K562 (cell line): ENCODE data around the gene EPC2. TPM values are rescaled to one million over a fixed set of nuclear protein-coding genes. Genes with fewer than 3 reads are reported as not detected.

Experiments used
- ATAC-seq: fragments of 200-7000 bp; cut with Tn5 transposase; 3 replicates; pipeline ENCODE4 v1.9.1; 2020; ENCODE audit warnings: moderate library complexity
- BruUV-seq: library from RNA; stranded (reverse); fragments of 400-500 nt; replicated peaks from 2 replicates; lab custom pipeline; 2021; lab: Mats Ljungman, UMichigan
- CTCF ChIA-PET: fragments of 300-600 bp; formaldehyde crosslinking; extraction: SDS; loops from one replicate; lab custom pipeline; 2021; ENCODE audit warnings: low intra/inter-chr PET ratio; lab: Yijun Ruan, JAX
- POLR2A ChIA-PET: fragments of 300-600, 350-650 bp; sonication (Branson Sonifier 250); formaldehyde crosslinking; extraction: SDS; loops from one replicate; lab custom pipeline; 2021; ENCODE audit warnings: antibody characterized with exemption, inconsistent platforms; lab: Yijun Ruan, JAX
- DNase-seq, 4 experiments: peaks; one replicate each; pipeline versions ENCODE4 v3.0.0 to v3.0.0-alpha.2; 2011 to 2018; ENCODE audit warnings: low spot score in 3 of 4, mixed read lengths in 3 of 4; ENCODE audit errors: extremely low read depth in 1 of 4
- FAIRE-seq: peaks from 2 replicates; lab custom pipeline; 2011; peaks lifted over from hg19 to GRCh38; lab: Jason Lieb, UNC
- H2AFZ ChIP-seq: 2 replicates; pipeline ENCODE4 v1.6.0; 2011; ENCODE audit warnings: low read depth, low read length, control low read depth, inconsistent platforms
- H3K27ac ChIP-seq: fragments of 200-600 bp; 3 replicates; pipeline ENCODE4 v1.8.0; 2011; ENCODE audit warnings: low read depth, mild to moderate bottlenecking, control low read depth, inconsistent platforms, low read length, moderate library complexity, mixed read lengths; ENCODE audit errors: extremely low read depth
- H3K27me3 ChIP-seq, 2 experiments: fragments of 300-600 bp in 1 of 2; 2 replicates in 1 of 2; 3 replicates in 1 of 2; pipeline versions ENCODE4 v1.6.0 to v1.8.0; 2011; ENCODE audit warnings: inconsistent platforms in 2 of 2, low read length in 2 of 2, mild to moderate bottlenecking in 1 of 2, mixed read lengths in 1 of 2, moderate library complexity in 1 of 2; ENCODE audit not compliant: control insufficient read depth in 2 of 2, insufficient read depth in 2 of 2
- H3K36me3 ChIP-seq: fragments of 300-600 bp; 3 replicates; pipeline ENCODE4 v1.8.0; 2011; ENCODE audit warnings: mild to moderate bottlenecking, low read length, inconsistent platforms; ENCODE audit not compliant: control insufficient read depth, insufficient read depth
- H3K4me1 ChIP-seq, 2 experiments: fragments of 200-600 bp in 1 of 2; replicated peaks in 1 of 2; 2 replicates in 1 of 2; 3 replicates in 1 of 2; pipeline versions ENCODE4 v1.5.1 to v1.8.0; 2011; ENCODE audit warnings: inconsistent platforms in 2 of 2, low read length in 2 of 2, mild to moderate bottlenecking in 1 of 2, mixed read lengths in 1 of 2, moderate library complexity in 1 of 2; ENCODE audit not compliant: control insufficient read depth in 2 of 2, insufficient read depth in 2 of 2
- H3K4me2 ChIP-seq: 2 replicates; pipeline ENCODE4 v1.6.1; 2011; ENCODE audit warnings: low read length, control low read depth, inconsistent platforms, mixed read lengths; ENCODE audit not compliant: insufficient read depth
- H3K4me3 ChIP-seq: fragments of 200-600 bp; sonication (generic), shearing (Covaris generic); 2 replicates; pipeline ENCODE4 v1.5.1; 2016; ENCODE audit warnings: control low read depth, inconsistent platforms
- H3K79me2 ChIP-seq: fragments of 200-600 bp; 3 replicates; pipeline ENCODE4 v1.8.0; 2011; ENCODE audit warnings: low read length, inconsistent platforms; ENCODE audit not compliant: control insufficient read depth, insufficient read depth
- H3K9ac ChIP-seq, 2 experiments: 2 replicates each; pipeline versions ENCODE4 v1.6.0 to v1.6.1; 2011; ENCODE audit warnings: low read depth in 2 of 2, low read length in 2 of 2, control low read depth in 1 of 2, inconsistent platforms in 1 of 2, mild to moderate bottlenecking in 1 of 2, mixed read lengths in 1 of 2; ENCODE audit not compliant: insufficient read depth in 1 of 2
- H3K9me1 ChIP-seq: one replicate; pipeline ENCODE4 v1.6.0; 2011; ENCODE audit warnings: inconsistent platforms, mild to moderate bottlenecking, low read length, moderate library complexity; ENCODE audit not compliant: control insufficient read depth, insufficient read depth
- H3K9me3 ChIP-seq: replicated peaks from 2 replicates; pipeline ENCODE4 v1.5.1; 2011; ENCODE audit warnings: low read depth, low read length, inconsistent platforms; ENCODE audit not compliant: control insufficient read depth, insufficient read depth
- H4K20me1 ChIP-seq: replicated peaks from 2 replicates; pipeline ENCODE4 v1.6.1; 2011; ENCODE audit warnings: low read length, inconsistent platforms, mixed read lengths; ENCODE audit not compliant: control insufficient read depth, insufficient read depth
- CREM ChIP-seq: IDR thresholded peaks from 2 replicates; pipeline ENCODE4 v1.6.1; 2014; ENCODE audit warnings: antibody characterized with exemption, low read depth
- CTCF ChIP-seq, 3 experiments: IDR thresholded peaks in 2 of 3; conservative IDR thresholded peaks in 1 of 3; 2 replicates each; pipeline ENCODE4 v1.5.1; 2011 to 2012; ENCODE audit warnings: low read length in 3 of 3, mild to moderate bottlenecking in 3 of 3, control low read depth in 2 of 3, improper control_type of control experiment in 1 of 3, inconsistent platforms in 1 of 3, low read depth in 1 of 3, mixed read lengths in 1 of 3, moderate library complexity in 1 of 3; ENCODE audit not compliant: insufficient read depth in 2 of 3
- FOS ChIP-seq: IDR thresholded peaks from 3 replicates; pipeline ENCODE4 v1.6.1; 2011; ENCODE audit not compliant: insufficient read length; ENCODE audit errors: extremely low read depth
- FOXA1 ChIP-seq: fragments of 450-650 bp; IDR thresholded peaks from 2 replicates; pipeline ENCODE4 v1.6.1; 2016; ENCODE audit warnings: mild to moderate bottlenecking, borderline replicate concordance
- GATA2 ChIP-seq: sonication (generic); formaldehyde crosslinking; IDR thresholded peaks from 2 replicates; pipeline ENCODE4 v1.4.0; 2020; ENCODE audit warnings: mild to moderate bottlenecking, missing genetic modification reagents
- IRF2 ChIP-seq: sonication (generic); formaldehyde crosslinking; IDR thresholded peaks from 2 replicates; pipeline ENCODE4 v1.8.1; 2022; ENCODE audit warnings: mild to moderate bottlenecking, missing genetic modification reagents
- KDM4B ChIP-seq, 2 experiments: fragments of 450-650 bp in 1 of 2; sonication (generic) in 1 of 2; IDR thresholded peaks; 2 replicates each; pipeline ENCODE4 v1.6.1; 2016 to 2017; ENCODE audit warnings: borderline replicate concordance in 2 of 2, antibody characterized with exemption in 1 of 2, low read depth in 1 of 2, mild to moderate bottlenecking in 1 of 2
- NCOA2 ChIP-seq, 2 experiments: fragments of 450-650 bp; IDR thresholded peaks; 2 replicates each; pipeline ENCODE4 v1.6.1; 2018; ENCODE audit warnings: mild to moderate bottlenecking in 2 of 2, moderate library complexity in 1 of 2; ENCODE audit not compliant: partially characterized antibody in 2 of 2
- PHF21A ChIP-seq: fragments of 450-650 bp; IDR thresholded peaks from 2 replicates; pipeline ENCODE4 v1.6.1; 2017; ENCODE audit warnings: low read depth, borderline replicate concordance
- SMC3 ChIP-seq: conservative IDR thresholded peaks from 2 replicates; pipeline ENCODE4 v1.6.1; 2011; ENCODE audit warnings: low read depth, low read length, improper control_type of control experiment; ENCODE audit not compliant: insufficient read depth
- SOX6 ChIP-seq: fragments of 450-650 bp; IDR thresholded peaks from 2 replicates; pipeline ENCODE4 v1.6.1; 2014; ENCODE audit warnings: mild to moderate bottlenecking
- YY1 ChIP-seq, 3 experiments: IDR thresholded peaks; 2 replicates each; pipeline ENCODE4 v1.6.1; 2011; ENCODE audit warnings: low read length in 2 of 3, mild to moderate bottlenecking in 2 of 3, moderate library complexity in 2 of 3, borderline replicate concordance in 1 of 3, control low read depth in 1 of 3, low read depth in 1 of 3; ENCODE audit not compliant: insufficient read depth in 3 of 3, insufficient replicate concordance in 2 of 3, control insufficient read depth in 1 of 3, insufficient read length in 1 of 3; ENCODE audit errors: extremely low read depth in 1 of 3
- ZNF3 ChIP-seq: fragments of 250-450 bp; sonication (Bioruptor Pico); IDR thresholded peaks from 2 replicates; pipeline ENCODE4 v1.5.0; 2021; ENCODE audit warnings: mild to moderate bottlenecking, moderate library complexity
- ZNF76 ChIP-seq: fragments of 250-450 bp; sonication (Bioruptor Pico); IDR thresholded peaks from 2 replicates; pipeline ENCODE4 v1.4.0; 2020; ENCODE audit warnings: mild to moderate bottlenecking, moderate library complexity, borderline replicate concordance
- WGBS: fragments of 100-300 bp; shearing (Covaris generic); methylation state at CpG from one replicate; pipeline ENCODE4 v1.1.6; 2016; ENCODE audit warnings: low coverage, mixed read lengths; ENCODE audit not compliant: insufficient coverage; ENCODE audit errors: missing lambda C conversion rate; 5-methylcytosine and 5-hydroxymethylcytosine counted together
- in situ Hi-C: fragments of 300-500 bp; cut with MboI; formaldehyde crosslinking; loops from 4 replicates; pipeline ENCODE4 v1.15.0; 2018; ENCODE audit warnings: inconsistent platforms, mixed read lengths
- intact Hi-C: fragments of 100-400 bp; cut with micrococcal nuclease; formaldehyde crosslinking; loops from 2 replicates; pipeline ENCODE4 v1.14.2; 2022
- polyA plus RNA-seq, 8 experiments: library from polyadenylated mRNA; depleted of rRNA in 4 of 8; stranded (reverse) in 5 of 8; unstranded in 3 of 8; fragments of >200 nt; fragmentation: Nextera tagmentation in 2 of 8; fragmentation: Illumina TruSeq in 1 of 8; extraction: Ambion mirVana in 2 of 8; extraction: Trizol in 1 of 8; gene quantifications; 2 replicates each; pipeline versions ENCODE4 v1.2.1 to v1.2.3, GENCODE V29; 2011 to 2014; ENCODE audit warnings: inconsistent platforms in 1 of 8, missing spikeins in 1 of 8
- total RNA-seq, 7 experiments: library from RNA; depleted of rRNA in 6 of 7; stranded (reverse); fragments of >200 nt in 6 of 7; fragmentation: Illumina TruSeq in 2 of 7; extraction: Trizol in 2 of 7; gene quantifications; 2 replicates each; pipeline versions ENCODE4 v1.2.1 to v1.2.3, GENCODE V29; 2011 to 2021; ENCODE audit warnings: low replicate concordance in 1 of 7
- TF ChIP-seq, protein P1 (sequence below): sonication (generic); formaldehyde crosslinking; IDR thresholded peaks from 2 replicates; pipeline ENCODE4 v1.8.1; 2023; ENCODE audit warnings: mild to moderate bottlenecking, missing genetic modification reagents

EPC2 gene
- total and polyA plus RNA-seq, 9 of the 15 experiments (the other 6 are each of a cell fraction or from before 2014, with no cell fraction given) = 7.0 to 35.8 (median 29.1) TPM

- TF ChIP-seq FOXA1 (no peak), IRF2 (no peak)
- TF ChIP-seq, protein P1, sequence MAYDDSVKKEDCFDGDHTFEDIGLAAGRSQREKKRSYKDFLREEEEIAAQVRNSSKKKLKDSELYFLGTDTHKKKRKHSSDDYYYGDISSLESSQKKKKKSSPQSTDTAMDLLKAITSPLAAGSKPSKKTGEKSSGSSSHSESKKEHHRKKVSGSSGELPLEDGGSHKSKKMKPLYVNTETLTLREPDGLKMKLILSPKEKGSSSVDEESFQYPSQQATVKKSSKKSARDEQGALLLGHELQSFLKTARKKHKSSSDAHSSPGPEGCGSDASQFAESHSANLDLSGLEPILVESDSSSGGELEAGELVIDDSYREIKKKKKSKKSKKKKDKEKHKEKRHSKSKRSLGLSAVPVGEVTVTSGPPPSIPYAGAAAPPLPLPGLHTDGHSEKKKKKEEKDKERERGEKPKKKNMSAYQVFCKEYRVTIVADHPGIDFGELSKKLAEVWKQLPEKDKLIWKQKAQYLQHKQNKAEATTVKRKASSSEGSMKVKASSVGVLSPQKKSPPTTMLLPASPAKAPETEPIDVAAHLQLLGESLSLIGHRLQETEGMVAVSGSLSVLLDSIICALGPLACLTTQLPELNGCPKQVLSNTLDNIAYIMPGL (CRISPR knock-in tag) = no peak
These were observed 6.0 kb upstream of the EPC2 start (continued) for GRCh38 chr2:148638543-148638942.

GRCh38 chr2:148640767-148641166 lies 3.8 kb upstream of the EPC2 start:
- POLR2A ChIA-PET = interaction anchor here (1.1 to 1.8 kb wide), 3 partner anchors 13 to 22 kb away, joined by 3 read pairs; no protein-coding TSS in a partner anchor
- H3K36me3 ChIP-seq = no peaks in the 10 kb centered on the region
- H2AFZ ChIP-seq = peak overlapping the region; percentile 18; the same call in 1 of the 2 replicates
- ATAC-seq (no peak), FAIRE-seq (no peak), DNase-seq (peak in 1 of 4 experiments; percentile 37)
- H3K9me1 ChIP-seq = no peaks in the 10 kb centered on the region
- in situ Hi-C loops (no loop called here), intact Hi-C loops (loop anchor here (1.0 to 10.0 kb wide), 3 partner anchors 172 to 924 kb away; no protein-coding TSS in a partner anchor)
- H3K4me1 ChIP-seq = peaks cover 14 to 18% of the 10 kb centered on the region in 2 experiments
- BruUV-seq = no TSS peak
- H3K27ac ChIP-seq = no peak overlapping the region
- no peak overlapping the region for H3K4me2 ChIP-seq
- peaks cover 5% of the 10 kb centered on the region for H3K79me2 ChIP-seq
- no peak overlapping the region for H3K9ac ChIP-seq
- H3K9me3 ChIP-seq = no peaks in the 10 kb centered on the region
- CTCF ChIA-PET = interaction anchor here (0.5 to 4.3 kb wide), 5 partner anchors 174 to 350 kb away, joined by 3 to 29 read pairs (median 3); no protein-coding TSS in a partner anchor
- 3% methylated on average over 5 of the region's 5 CpGs for WGBS
- H4K20me1 ChIP-seq = peaks cover 5% of the 10 kb centered on the region
- peaks cover 9 to 18% of the 10 kb centered on the region in 2 experiments; a peak in 4 of 5 replicates for H3K27me3 ChIP-seq
- H3K4me3 ChIP-seq = no peak overlapping the region
- no peak for TF ChIP-seq SOX6
- no peak for TF ChIP-seq GATA2 (CRISPR knock-in tag)
- peak; percentile 20 to 62 (median 42); a peak in 5 of 6 replicates for TF ChIP-seq CTCF (IDR thresholded peaks at IDR 0.05 in 2 of 3, conservative IDR thresholded peaks at IDR 0.05 in 1 of 3; ENCODE audit: insufficient read depth in 2 of 3, low read depth in 1 of 3, low read length in 3 of 3)
- no peak for TF ChIP-seq ZNF76 (CRISPR knock-in tag)
- no peak for TF ChIP-seq FOS
- TF ChIP-seq PHF21A = no peak
- TF ChIP-seq YY1 (IDR thresholded peaks at IDR 0.05; ENCODE audit: borderline replicate concordance in 1 of 3, control insufficient read depth in 1 of 3, extremely low read depth in 1 of 3, insufficient read depth in 3 of 3, insufficient read length in 1 of 3, insufficient replicate concordance in 2 of 3, low read depth in 1 of 3, low read length in 2 of 3) = no peak
- TF ChIP-seq CREM = 0 out of 2 replicates have a peak, but pooled peaks have one; percentile 6
- TF ChIP-seq SMC3 = no peak
- TF ChIP-seq KDM4B (IDR thresholded peaks at IDR 0.05; ENCODE audit: borderline replicate concordance in 2 of 2, low read depth in 1 of 2) = no peak
- TF ChIP-seq NCOA2 (IDR thresholded peaks at IDR 0.05; ENCODE audit: partially characterized antibody in 2 of 2) = no peak
- no peak for TF ChIP-seq ZNF3 (CRISPR knock-in tag)
